Sigmoid colon (tissue), 7 donors: ENCODE data around the gene LSM8. TPM values are rescaled to one million over a fixed set of nuclear protein-coding genes. Genes with fewer than 3 reads are reported as not detected.

Experiments
- DNase-seq: peaks from one replicate; pipeline ENCODE4 v3.0.0-alpha.2; 2019
- H3K27ac ChIP-seq, 4 donors: fragments of 200-600 bp; sonication (generic); one replicate each; pipeline ENCODE4 v1.5.1; 2016 to 2019; ENCODE audit warnings: mild to moderate bottlenecking in 1 of 4
- H3K27me3 ChIP-seq, 3 donors: fragments of 200-600 bp; sonication (generic); one replicate each; pipeline ENCODE4 v1.5.1; 2019; ENCODE audit warnings: mild to moderate bottlenecking in 1 of 3
- H3K36me3 ChIP-seq, 4 donors: fragments of 200-600 bp; sonication (generic); one replicate each; pipeline ENCODE4 v1.5.1; 2016 to 2019
- H3K4me1 ChIP-seq, 4 donors: fragments of 200-600 bp; sonication (generic); one replicate each; pipeline ENCODE4 v1.5.1; 2017 to 2019
- H3K4me3 ChIP-seq, 4 donors: fragments of 200-600 bp; sonication (generic); one replicate each; pipeline ENCODE4 v1.5.1; 2017 to 2019; ENCODE audit warnings: mild to moderate bottlenecking in 2 of 4, moderate library complexity in 1 of 4
- H3K9me3 ChIP-seq, 4 donors: fragments of 200-600 bp in 3 of 4; sonication (generic) in 3 of 4; one replicate each; pipeline versions ENCODE4 v1.5.1 to v1.6.1; 2013 to 2019
- EP300 ChIP-seq, 4 donors: sonication (generic); formaldehyde crosslinking; IDR thresholded peaks; one replicate each; pipeline ENCODE4 v1.6.1; 2017; ENCODE audit warnings: antibody characterized with exemption in 4 of 4
- POLR2A ChIP-seq, 2 donors: fragments of 450-650 bp; IDR thresholded peaks; one replicate each; pipeline ENCODE4 v1.6.1; 2016; ENCODE audit warnings: antibody characterized with exemption in 2 of 2, mild to moderate bottlenecking in 2 of 2, moderate library complexity in 2 of 2
- POLR2AphosphoS5 ChIP-seq, 4 donors: sonication (generic); formaldehyde crosslinking; IDR thresholded peaks; one replicate each; pipeline ENCODE4 v1.6.1; 2017; ENCODE audit warnings: antibody characterized with exemption in 4 of 4
- WGBS, 2 donors: extraction: QIAGEN DNeasy Blood & Tissue Kit; methylation state at CpG; one replicate each; pipeline ENCODE4 v1.1.7; 2013; 5-methylcytosine and 5-hydroxymethylcytosine counted together
- intact Hi-C: fragments of 100-400 bp; cut with DNase I; formaldehyde crosslinking; loops from one replicate; pipeline ENCODE4 v1.15.1; 2023
- polyA plus RNA-seq, 3 donors: library from polyadenylated mRNA; stranded (reverse); fragments of 200-250 nt; gene quantifications; one replicate each; pipeline ENCODE4 v1.2.3, GENCODE V29; 2013
- total RNA-seq, 4 donors: library from RNA; depleted of rRNA; stranded (reverse); fragments of >200 nt; gene quantifications; one replicate each; pipeline ENCODE4 v1.1.0, GENCODE V29; 2016
- TF ChIP-seq, protein P1 (sequence below), 4 experiments: fragments of 450-650 bp in 3 of 4; fragments of 200-600 bp in 1 of 4; IDR thresholded peaks; one replicate each; pipeline ENCODE4 v1.5.1; 2016 to 2019; ENCODE audit warnings: antibody characterized with exemption in 4 of 4, mild to moderate bottlenecking in 3 of 4, moderate library complexity in 2 of 4
- donor health status: healthy with polysubstance abuse.
- donor health status: Bipolar disorder and iron deficiency.
- donor health status: healthy.

Gene LSM8
- total and polyA plus RNA-seq, 7 donors: 25.2 to 42.7 (median 35.7) TPM

GRCh38 chr7:118214051-118214832 lies 30.3 kb downstream of the LSM8 start:
- DNase-seq: peak; percentile 82
- intact Hi-C loops: no loop called here
- Histone ChIP-seq H3K9me3 (no peaks in the 10 kb centered on the region), H3K4me1 (peaks cover 0 to 24% (median 11%) of the 10 kb centered on the region in 4 donors), H3K4me3 (peak overlapping the region; percentile 47 to 59 (median 53)), H3K27me3 (no peaks in the 10 kb centered on the region), H3K27ac (peak overlapping the region; percentile 55 to 75 (median 66)), H3K36me3 (no peaks in the 10 kb centered on the region)
- TF ChIP-seq, protein P1, sequence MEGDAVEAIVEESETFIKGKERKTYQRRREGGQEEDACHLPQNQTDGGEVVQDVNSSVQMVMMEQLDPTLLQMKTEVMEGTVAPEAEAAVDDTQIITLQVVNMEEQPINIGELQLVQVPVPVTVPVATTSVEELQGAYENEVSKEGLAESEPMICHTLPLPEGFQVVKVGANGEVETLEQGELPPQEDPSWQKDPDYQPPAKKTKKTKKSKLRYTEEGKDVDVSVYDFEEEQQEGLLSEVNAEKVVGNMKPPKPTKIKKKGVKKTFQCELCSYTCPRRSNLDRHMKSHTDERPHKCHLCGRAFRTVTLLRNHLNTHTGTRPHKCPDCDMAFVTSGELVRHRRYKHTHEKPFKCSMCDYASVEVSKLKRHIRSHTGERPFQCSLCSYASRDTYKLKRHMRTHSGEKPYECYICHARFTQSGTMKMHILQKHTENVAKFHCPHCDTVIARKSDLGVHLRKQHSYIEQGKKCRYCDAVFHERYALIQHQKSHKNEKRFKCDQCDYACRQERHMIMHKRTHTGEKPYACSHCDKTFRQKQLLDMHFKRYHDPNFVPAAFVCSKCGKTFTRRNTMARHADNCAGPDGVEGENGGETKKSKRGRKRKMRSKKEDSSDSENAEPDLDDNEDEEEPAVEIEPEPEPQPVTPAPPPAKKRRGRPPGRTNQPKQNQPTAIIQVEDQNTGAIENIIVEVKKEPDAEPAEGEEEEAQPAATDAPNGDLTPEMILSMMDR (IDR thresholded peaks at IDR 0.05): no peak
- no peak for TF ChIP-seq EP300 (IDR thresholded peaks at IDR 0.05)
- TF ChIP-seq POLR2AphosphoS5 (IDR thresholded peaks at IDR 0.05): peak in 3 of 4 donors; percentile 46 to 74 (median 48)
- TF ChIP-seq POLR2A (IDR thresholded peaks at IDR 0.05): peak in 1 of 2 donors; percentile 27
- 7 to 24% methylated on average over 49 of the region's 49 CpGs for WGBS, 2 donors

GRCh38 chr7:118214833-118215182 lies 30.8 kb downstream of the LSM8 start:
- H3K9me3 ChIP-seq: no peaks in the 10 kb centered on the region
- TF ChIP-seq POLR2AphosphoS5 (IDR thresholded peaks at IDR 0.05) (no peak), POLR2A (IDR thresholded peaks at IDR 0.05) (no peak), EP300 (IDR thresholded peaks at IDR 0.05) (no peak)
- TF ChIP-seq, protein P1 (IDR thresholded peaks at IDR 0.05): no peak
- H3K4me1 ChIP-seq: peaks cover 0 to 24% (median 11%) of the 10 kb centered on the region in 4 donors
- 44 to 66% methylated on average over 3 of the region's 3 CpGs for WGBS, 2 donors
- no peak for DNase-seq
- intact Hi-C loops: no loop called here
- peak overlapping the region; percentile 47 to 59 (median 53) for H3K4me3 ChIP-seq
- H3K27ac ChIP-seq: peak overlapping the region; percentile 55 to 75 (median 66)
- H3K27me3 ChIP-seq: no peaks in the 10 kb centered on the region
- no peaks in the 10 kb centered on the region for H3K36me3 ChIP-seq

GRCh38 chr7:118217210-118217619 lies 33.3 kb downstream of the LSM8 start:
- TF ChIP-seq EP300 (IDR thresholded peaks at IDR 0.05) (no peak), POLR2AphosphoS5 (IDR thresholded peaks at IDR 0.05) (no peak)
- TF ChIP-seq, protein P1 (IDR thresholded peaks at IDR 0.05): no peak
- WGBS, 2 donors: 7 to 30% methylated on average over 1 of the region's 1 CpG
- intact Hi-C loops: no loop called here

GRCh38 chr7:118218413-118219156 lies 34.6 kb downstream of the LSM8 start:
- Histone ChIP-seq H3K27ac (no peak overlapping the region), H3K36me3 (no peaks in the 10 kb centered on the region), H3K27me3 (no peaks in the 10 kb centered on the region), H3K9me3 (no peaks in the 10 kb centered on the region), H3K4me1 (peaks cover 0 to 23% (median 11%) of the 10 kb centered on the region in 4 donors), H3K4me3 (no peak overlapping the region)
- WGBS, 2 donors: 71 to 83% methylated on average over 8 of the region's 8 CpGs
- TF ChIP-seq, protein P1 (IDR thresholded peaks at IDR 0.05): no peak
- no peak for TF ChIP-seq EP300 (IDR thresholded peaks at IDR 0.05)
- TF ChIP-seq POLR2A (IDR thresholded peaks at IDR 0.05): no peak
- TF ChIP-seq POLR2AphosphoS5 (IDR thresholded peaks at IDR 0.05): no peak
- no peak for DNase-seq
- intact Hi-C loops: no loop called here

More at GRCh38 chr7:118217210-118217619, 33.3 kb downstream of the LSM8 start:
- H3K9me3 ChIP-seq: no peaks in the 10 kb centered on the region
- H3K36me3 ChIP-seq: no peaks in the 10 kb centered on the region
- no peak for DNase-seq
- H3K27ac ChIP-seq: no peak overlapping the region
- H3K4me1 ChIP-seq: peaks cover 0 to 24% (median 11%) of the 10 kb centered on the region in 4 donors
- no peak overlapping the region for H3K4me3 ChIP-seq
- H3K27me3 ChIP-seq: no peaks in the 10 kb centered on the region
